ENCODE data around the gene KRTCAP2. TPM values are rescaled to one million over a fixed set of nuclear protein-coding genes. Genes with fewer than 3 reads are reported as not detected.
A peak's percentile ranks its signal among the peaks of the same experiment; 100 is the strongest.
"Not testable (repeated sequence)": the region's sequence is repeated elsewhere in the genome, so short reads cannot be mapped to it uniquely, and the experiment has no call there.

KRTCAP2 gene
- total RNA-seq, 2 donors from 2014 or later: 140 to 172 TPM

GRCh38 chr1:155196103-155196892 is 23.2 kb upstream of the KRTCAP2 start:
- Histone ChIP-seq H3K27me3 (no peaks in the 10 kb centered on the region), H3K4me3 (no peak overlapping the region), H3K27ac (no peak overlapping the region), H3K4me1 (peaks cover 15% of the 10 kb centered on the region), H3K9ac (ENCODE audit: low read depth in 2 of 2, low read length in 2 of 2) (no peak overlapping the region), H3K36me3 (no peaks in the 10 kb centered on the region), H3K9me3 (no peaks in the 10 kb centered on the region)
- no peak for DNase-seq
- intact Hi-C loops (cut with DNase I): no loop called here
- TF ChIP-seq, protein P1, sequence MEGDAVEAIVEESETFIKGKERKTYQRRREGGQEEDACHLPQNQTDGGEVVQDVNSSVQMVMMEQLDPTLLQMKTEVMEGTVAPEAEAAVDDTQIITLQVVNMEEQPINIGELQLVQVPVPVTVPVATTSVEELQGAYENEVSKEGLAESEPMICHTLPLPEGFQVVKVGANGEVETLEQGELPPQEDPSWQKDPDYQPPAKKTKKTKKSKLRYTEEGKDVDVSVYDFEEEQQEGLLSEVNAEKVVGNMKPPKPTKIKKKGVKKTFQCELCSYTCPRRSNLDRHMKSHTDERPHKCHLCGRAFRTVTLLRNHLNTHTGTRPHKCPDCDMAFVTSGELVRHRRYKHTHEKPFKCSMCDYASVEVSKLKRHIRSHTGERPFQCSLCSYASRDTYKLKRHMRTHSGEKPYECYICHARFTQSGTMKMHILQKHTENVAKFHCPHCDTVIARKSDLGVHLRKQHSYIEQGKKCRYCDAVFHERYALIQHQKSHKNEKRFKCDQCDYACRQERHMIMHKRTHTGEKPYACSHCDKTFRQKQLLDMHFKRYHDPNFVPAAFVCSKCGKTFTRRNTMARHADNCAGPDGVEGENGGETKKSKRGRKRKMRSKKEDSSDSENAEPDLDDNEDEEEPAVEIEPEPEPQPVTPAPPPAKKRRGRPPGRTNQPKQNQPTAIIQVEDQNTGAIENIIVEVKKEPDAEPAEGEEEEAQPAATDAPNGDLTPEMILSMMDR (IDR thresholded peaks at IDR 0.05): no peak

DNA sequence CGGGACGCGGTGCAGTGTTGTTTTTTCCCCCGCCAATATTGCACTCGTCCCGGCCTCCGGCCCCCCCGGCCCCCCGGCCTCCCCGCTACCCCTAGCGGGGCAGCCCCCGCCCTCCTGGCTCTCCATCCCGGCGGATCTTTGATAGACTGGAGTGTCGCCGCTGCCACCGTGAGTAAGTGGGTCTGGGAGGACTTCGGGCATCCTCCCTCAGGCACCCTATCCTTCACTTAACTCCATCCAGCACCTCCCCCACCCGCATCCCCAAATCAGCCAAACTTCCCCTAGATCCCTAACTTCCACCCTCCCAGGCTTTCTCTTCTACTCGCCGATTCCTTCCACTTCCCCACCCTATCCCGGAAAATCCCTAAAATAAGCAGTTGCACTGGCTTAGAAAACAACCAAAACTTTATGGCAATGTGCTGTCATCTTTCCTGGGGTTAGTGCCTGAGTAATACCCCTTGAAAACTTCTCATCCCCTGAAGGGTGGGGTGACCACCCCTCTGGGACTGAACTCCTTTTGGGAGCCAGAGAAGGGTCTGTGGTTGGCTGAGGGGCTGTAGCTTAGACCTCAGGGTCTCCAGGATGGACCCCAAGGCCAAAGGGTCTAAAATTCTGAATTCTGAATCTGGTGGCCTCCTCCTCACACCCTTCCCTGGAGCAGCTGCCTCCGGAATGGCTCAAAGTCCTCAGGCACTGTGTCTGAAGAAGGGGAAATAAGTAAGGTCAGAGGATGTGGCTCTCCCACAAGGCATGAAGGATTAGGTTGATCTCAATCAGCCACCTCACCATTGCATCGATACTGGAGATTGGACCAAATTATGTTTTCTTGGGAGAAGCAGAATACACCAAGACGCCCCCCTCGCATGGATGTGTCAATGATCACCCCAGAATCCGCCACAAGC is 22.3 kb upstream of the KRTCAP2 start:
- Histone ChIP-seq H3K36me3 (no peaks in the 10 kb centered on the region), H3K4me3 (peak overlapping the region; percentile 47), H3K9ac (ENCODE audit: low read depth in 2 of 2, low read length in 2 of 2) (peak overlapping the region in 1 of 2 donors; percentile 66), H3K4me1 (peaks cover 15% of the 10 kb centered on the region), H3K27me3 (no peaks in the 10 kb centered on the region), H3K27ac (peak overlapping the region; percentile 93), H3K9me3 (no peaks in the 10 kb centered on the region)
- no peak for DNase-seq
- intact Hi-C loops (cut with DNase I): no loop called here
- TF ChIP-seq, protein P1 (IDR thresholded peaks at IDR 0.05): no peak

GRCh38 chr1:155193991-155194240 is 20.8 kb upstream of the KRTCAP2 start:
- Histone ChIP-seq H3K27ac (peak overlapping the region; percentile 93), H3K4me3 (peak overlapping the region; percentile 47), H3K4me1 (peaks cover 15% of the 10 kb centered on the region), H3K9ac (ENCODE audit: low read depth in 2 of 2, low read length in 2 of 2) (peak overlapping the region; percentile 88)
- H3K27me3 ChIP-seq; DNase-seq; H3K9me3 ChIP-seq; intact Hi-C loops (cut with DNase I); H3K36me3 ChIP-seq: not testable (repeated sequence)

DNA sequence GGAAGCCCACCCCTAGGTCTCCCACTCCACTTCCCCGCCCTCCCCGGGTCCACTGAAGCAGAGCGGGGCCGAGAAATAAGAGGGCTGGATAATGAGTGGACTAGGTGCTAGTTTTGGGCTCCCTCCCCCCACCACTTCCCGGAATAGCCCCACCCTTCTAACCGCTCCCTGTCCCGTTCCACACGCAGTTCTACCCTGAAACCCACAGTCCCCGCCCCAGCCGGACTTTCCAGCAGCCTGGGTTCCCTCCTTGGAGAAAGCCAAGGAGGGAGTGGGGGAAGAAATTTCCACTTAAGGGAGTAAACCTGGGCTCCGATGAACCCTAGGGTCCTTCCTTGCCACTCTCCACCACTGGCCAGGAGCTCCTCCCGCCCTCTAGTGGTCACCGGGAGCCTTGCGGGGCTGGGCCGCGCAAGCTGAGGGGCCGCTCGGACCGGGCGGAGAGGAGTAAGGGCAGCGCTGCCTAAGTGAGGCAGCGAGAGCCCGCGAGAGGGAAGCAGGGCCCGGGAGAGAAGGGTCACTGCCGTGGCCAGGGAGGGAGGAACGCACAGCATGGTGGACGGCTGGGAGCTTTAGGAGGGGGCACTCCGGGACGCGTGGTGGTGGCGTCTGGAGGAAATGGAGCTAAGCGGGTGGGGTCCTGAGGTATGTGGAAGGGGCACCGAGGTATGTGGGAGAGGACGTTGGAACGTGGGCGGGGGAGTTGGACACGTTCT is 20.3 kb upstream of the KRTCAP2 start:
- Histone ChIP-seq H3K27me3 (no peaks in the 10 kb centered on the region), H3K4me1 (peaks cover 15% of the 10 kb centered on the region), H3K4me3 (peak overlapping the region; percentile 47), H3K27ac (peak overlapping the region; percentile 93), H3K36me3 (no peaks in the 10 kb centered on the region), H3K9me3 (no peaks in the 10 kb centered on the region), H3K9ac (ENCODE audit: low read depth in 2 of 2, low read length in 2 of 2) (peak overlapping the region; percentile 88)
- peak; percentile 95 for DNase-seq
- intact Hi-C loops (cut with DNase I): no loop called here
- TF ChIP-seq, protein P1 (IDR thresholded peaks at IDR 0.05): peak; percentile 98

DNA sequence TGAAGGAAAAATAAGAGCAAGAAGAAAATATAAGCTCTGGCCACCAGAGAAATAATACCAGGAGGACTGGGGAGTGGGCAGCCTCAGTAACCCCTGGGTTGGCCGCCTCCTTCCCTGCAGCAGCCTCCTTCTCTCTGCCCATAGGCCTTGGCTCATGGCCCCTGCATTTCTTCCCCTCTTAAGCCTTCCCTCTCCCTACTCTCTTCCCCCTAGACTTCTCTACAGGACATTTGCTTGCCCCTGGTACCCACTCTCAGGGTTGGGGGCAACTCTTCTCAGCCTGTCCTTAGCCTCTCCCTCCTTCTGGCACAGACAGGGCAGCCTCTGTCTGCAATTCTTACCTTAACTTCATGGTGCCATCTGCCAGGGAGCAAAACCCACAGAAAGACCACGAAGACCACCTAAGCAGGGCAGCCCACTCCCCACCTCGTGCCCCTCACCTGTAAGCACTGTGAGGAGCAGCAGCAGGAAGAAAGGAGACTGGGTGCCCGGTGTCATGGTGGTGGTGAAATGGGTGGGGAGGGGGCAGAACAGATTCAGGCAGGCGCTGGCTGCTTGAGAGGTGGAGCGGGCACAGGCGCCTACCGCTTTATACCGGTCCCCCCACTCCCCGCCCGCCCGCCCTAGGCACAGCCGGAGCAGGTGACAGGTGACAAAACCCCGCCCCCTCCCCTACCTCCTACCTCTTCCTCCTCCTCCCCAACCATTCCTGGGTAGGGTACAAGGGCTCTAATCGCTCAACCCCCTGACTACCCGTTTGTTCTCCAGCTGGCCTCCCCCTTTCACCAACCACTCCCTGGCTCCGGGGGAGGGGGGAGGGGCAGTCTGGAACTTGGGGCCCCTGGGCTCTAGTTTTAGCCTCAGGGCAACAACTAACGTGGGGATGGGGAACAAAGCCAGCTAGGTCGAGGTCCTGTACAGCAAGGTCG is 19.5 kb upstream of the KRTCAP2 start:
- intact Hi-C loops (cut with DNase I): no loop called here
- peak; percentile 88 for DNase-seq
- peak overlapping the region; percentile 47 for H3K4me3 ChIP-seq
- peaks cover 15% of the 10 kb centered on the region for H3K4me1 ChIP-seq
- no peaks in the 10 kb centered on the region for H3K9me3 ChIP-seq
- H3K27me3 ChIP-seq: no peaks in the 10 kb centered on the region
- TF ChIP-seq, protein P1 (IDR thresholded peaks at IDR 0.05): no peak
- peak overlapping the region; percentile 93 for H3K27ac ChIP-seq
- peak overlapping the region; percentile 88 to 94 for H3K9ac ChIP-seq (ENCODE audit: low read depth in 2 of 2, low read length in 2 of 2)
- H3K36me3 ChIP-seq: no peaks in the 10 kb centered on the region
